GM18867 (cell line): ENCODE data around the gene XIST.
"Not testable (repeated sequence)": the region's sequence is repeated elsewhere in the genome, so short reads cannot be mapped to it uniquely, and the experiment has no call there.

Experiments used
- ATAC-seq: cut with Tn5 transposase; IDR thresholded peaks from one replicate; pipeline ENCODE4 v1.9.1; 2021; ENCODE audit warnings: mild to moderate bottlenecking, moderate library complexity; ENCODE audit not compliant: unreplicated experiment

XIST gene

DNA sequence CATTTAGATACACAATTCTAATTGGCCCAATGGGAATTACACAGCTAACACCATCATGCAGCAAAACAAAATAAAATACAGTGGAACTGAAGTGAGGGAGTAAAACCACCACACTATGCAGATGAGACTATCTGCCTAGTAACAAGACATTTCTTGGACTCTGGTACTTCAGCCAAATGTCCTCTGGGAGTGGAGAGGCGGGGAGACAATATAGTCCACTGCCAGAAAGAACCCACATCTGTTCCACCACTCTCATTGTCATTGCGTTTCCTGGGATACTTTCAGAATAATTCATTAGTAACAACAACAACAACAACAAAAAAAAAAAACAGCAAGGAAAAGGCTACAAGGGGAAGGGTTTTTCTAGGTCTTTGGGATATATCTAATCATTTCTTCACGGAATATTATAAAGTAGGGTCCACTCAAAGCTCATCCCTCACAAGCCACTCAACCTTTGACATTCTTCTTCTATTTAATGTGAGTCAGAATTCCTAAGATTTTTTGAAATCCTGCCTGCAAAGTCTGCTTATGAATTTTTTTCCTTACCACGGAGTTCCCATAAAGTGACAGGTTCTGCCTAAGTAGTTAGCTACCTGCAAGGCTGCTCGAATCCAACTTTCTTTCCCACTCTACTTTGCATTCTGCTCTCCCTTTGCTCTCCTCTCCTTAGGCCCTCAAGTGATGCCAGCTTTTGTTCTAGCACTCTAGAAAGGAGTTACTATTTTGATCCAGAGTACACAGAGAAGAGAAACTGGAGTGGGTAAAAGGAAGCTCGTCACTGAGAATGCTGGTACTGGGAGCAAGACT lies 34.9 kb downstream of the XIST start:
- no peak for ATAC-seq

DNA sequence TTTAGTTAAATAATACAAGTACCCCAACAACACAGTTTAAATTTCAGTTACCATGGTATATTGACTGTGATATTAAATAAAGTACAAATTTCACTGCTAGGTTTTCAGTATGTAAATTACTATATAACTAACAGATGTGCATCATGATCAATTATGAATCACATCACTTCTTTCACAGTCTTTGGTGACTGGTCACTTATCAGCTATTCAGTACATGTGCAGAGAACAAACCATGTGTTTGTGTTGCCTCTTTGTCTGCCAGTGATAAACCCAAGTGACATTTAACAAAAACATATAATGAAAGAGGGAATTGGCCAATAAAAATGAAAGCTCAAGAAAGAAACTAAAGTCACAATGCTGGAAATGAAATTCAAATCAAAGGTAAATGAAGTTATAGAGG lies 40.3 kb downstream of the XIST start:
- no peak for ATAC-seq

DNA sequence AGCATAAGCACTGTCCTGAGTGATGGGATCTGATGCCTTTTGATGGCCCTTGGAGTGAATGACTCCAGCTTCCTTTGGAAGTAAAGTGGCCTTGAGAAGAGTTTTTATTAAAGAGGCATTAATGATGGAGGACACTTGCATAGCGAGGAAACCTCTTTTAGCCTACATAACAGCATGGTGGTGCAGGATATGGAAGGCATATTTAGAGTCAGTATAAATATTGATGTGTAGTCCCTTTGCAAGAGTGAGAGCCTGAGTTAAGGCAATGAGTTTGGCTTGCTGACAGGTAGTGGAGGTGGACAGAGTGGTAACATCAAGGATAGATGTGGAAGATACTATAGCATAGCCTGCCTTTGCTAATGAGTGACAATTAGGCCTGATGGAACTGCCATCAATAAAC lies 48.4 kb downstream of the XIST start:
- not testable (repeated sequence) for ATAC-seq

DNA sequence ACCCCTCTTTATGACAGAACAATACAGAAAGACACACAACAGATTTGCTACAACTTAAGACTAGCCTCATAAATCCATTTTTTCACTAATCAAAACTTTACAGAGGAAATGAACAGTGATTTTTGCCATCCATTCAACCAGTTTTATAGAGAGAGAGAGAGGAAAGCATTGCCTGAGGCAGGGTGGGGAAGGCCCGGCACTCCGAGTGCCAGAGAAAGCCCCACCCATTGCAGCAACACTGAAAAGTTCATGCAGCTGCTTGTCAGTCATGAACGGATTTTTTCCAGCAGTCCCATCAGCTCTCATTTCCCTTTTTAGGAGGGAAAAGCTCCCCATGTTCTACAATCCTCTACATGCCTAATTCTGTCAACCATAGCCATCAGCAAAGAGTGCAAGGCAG lies 52.6 kb downstream of the XIST start:
- no peak for ATAC-seq

DNA sequence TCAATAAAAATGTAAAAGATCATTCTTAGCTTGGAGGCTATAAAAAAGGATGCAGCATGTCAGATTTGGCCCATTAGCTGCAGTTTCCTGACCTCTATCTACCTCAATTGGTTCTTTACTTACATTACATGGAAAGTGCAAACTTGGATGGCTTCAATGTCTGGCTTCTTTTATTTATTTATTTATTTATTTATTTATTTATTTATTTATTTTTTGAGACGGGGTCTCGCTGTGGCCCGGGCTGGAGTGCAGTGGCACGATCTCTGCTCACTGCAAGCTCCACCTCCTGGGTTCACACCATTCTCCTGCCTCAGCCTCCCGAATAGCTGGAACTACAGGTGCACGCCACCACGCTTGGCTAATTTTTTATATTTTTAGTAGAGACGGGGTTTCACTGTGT lies 60.0 kb downstream of the XIST start:
- ATAC-seq, result not testable (repeated sequence)

DNA sequence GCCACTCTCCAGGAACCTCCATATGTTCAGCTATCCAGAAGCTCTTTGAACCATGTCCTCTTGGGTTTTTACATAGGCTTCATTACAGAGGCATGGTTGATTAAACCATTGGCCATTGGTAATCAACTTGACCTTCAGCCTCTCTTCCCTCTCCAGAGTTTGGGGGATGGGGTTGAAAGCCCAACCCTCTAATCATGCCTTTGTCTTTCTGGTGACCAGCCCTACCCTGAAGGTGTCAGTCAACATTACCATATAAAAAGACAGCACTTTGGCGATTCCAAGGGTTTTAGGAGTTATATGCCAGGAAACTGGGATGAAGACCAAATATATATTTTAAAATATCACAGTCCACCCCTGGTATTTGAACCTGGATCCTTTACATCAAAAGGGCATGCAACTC lies 67.0 kb downstream of the XIST start:
- no peak for ATAC-seq
